ENCODE data around the gene LY6G5B.
"Not testable (repeated sequence)": the region's sequence is repeated elsewhere in the genome, so short reads cannot be mapped to it uniquely, and the experiment has no call there.

The LY6G5B gene

DNA sequence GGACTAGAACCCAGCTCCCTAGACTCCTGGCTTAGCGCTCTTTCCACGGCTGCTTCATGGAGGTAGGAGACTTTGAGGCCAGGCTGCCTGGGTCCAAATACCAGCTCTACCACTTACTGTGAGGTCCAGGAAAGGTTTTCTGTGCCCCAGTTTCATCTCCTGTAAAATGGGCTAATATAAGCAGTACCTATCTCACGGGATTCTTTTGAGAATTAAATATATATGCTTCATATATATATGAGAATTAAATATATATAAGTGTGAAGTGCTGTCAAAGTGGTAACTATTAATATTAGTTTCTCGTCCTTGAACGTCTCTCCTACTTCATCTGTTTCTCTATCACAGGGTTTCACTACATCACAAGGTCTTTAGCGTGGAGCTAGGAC lies 21.3 kb downstream of the LY6G5B start:
- DNase-seq: no peak

GRCh38 chr6:31691564-31692108 lies 21.9 kb downstream of the LY6G5B start:
- DNase-seq: no peak

DNA sequence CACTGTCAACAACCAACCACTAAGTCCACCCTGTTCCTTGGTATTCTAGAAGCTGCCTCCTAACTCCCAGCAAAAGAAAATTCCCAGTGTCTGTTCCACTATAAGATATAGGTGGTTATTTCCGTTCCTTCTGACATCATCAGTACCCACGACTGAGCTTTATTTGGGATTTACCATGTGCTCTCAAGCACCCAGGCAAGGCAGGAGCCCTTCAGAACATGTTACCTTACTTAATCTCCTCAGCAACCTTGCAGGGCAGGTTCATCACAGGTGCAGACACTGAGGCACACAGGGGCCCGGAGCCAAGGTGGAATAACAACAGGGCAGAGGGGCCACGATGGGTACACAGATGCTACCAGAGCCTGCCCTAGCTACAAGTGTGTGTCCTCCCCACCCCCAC lies 22.6 kb downstream of the LY6G5B start:
- no peak for DNase-seq

GRCh38 chr6:31692886-31693285 lies 23.1 kb downstream of the LY6G5B start:
- no peak for DNase-seq

DNA sequence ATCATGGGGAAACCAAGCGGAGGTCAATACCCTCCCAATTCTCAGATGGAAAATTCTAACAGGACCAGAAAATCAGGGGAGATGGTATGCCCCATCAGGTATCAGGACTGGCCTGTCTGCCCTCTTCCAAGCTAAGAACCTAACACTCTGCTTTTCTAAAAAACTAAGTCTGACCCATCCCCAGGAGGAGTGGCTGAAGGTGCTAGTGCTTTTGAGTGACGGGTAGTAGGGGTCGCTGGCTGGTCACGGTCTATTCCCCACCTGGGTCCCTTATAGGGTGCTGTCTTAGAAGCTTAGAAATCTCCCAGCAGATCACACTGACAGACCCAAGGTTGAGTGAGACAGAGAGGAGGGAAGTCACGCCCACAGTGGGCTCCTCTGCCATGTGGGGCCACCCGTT lies 23.8 kb downstream of the LY6G5B start:
- DNase-seq: no peak

DNA sequence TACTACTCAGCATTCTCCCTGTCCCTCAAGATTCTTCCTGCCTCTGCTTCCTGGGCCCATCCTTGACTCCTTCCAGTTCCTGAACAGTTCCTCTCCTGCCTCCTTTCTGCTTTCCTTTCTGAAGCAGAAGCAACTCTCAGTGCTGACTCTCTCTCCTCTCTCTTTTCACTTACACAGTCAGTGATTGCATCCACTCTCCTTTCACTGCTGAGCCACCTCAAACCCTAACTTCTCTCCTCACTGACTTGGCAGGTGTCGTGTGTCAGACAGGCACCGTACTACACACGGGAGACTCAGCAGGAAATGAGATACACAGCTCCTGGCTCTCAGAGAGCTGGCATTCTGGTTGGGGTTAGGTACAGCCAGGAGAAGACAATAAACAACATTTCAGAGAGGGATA lies 27.8 kb downstream of the LY6G5B start:
- no peak for DNase-seq

DNA sequence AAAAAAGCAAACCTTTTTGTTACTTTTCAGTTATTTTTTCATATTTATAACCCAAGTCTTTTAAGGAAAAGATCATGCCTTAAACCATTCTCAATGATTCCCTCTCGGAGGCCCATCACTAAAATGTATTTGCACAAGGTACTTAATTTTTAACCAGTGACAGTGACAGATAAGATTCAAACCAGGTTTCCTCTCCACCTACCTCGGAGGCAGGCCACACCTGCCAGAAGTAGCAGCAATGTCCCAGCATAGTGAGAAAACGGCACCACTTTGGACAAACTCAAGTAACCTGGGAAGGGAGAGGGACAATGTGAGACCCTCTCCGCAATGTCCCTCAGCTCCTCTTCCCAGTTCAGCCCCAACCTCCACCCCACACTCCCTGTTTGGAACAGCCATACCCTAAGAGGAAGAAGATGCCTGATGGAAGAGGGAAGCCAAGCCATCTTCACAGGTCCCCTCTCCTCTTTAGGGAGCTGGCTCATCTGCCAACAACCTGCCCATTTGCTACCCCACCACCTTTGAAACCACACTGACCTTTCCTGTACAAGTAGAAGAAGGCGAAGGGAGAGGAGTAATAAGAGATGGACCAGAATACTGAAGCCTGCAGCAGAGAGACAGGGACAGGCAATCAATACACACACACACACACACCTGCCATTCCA lies 31.1 kb downstream of the LY6G5B start:
- DNase-seq: no peak

DNA sequence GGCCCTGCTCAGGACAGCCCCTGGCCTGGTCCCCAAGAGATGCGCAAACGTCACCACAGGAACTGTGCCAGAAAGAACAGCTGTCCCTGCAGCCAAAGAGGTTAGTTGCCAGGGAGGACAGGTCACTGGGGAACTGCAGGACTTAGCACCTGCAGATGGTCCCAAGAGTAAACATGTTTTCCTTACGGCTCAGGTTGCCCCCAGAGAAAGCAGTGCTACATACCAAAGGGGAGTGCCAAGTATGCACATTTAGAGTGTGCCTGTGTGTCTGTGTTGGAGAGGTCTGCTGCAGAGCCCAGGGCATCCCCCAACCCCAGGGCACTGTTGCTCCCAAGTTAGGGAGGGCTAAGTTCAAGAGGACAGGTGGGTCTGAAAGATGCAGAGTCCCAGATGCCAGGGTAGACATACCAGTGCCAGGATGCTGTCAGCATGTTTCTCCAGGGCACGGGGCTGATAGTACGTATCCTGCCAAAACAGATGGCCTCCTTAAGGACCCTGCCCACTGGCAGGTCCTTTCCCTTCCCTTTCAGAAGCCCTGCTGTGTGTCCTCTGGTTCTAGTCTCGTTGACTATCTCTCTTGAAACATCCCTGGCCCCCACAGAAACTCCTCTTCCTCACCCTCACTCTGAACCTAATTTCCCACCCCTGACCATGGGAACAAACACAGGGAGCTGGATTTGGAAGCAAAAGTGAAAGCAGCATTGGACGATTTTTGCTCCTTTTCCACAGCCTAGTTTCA lies 32.1 kb downstream of the LY6G5B start:
- DNase-seq: peak; percentile 12

DNA sequence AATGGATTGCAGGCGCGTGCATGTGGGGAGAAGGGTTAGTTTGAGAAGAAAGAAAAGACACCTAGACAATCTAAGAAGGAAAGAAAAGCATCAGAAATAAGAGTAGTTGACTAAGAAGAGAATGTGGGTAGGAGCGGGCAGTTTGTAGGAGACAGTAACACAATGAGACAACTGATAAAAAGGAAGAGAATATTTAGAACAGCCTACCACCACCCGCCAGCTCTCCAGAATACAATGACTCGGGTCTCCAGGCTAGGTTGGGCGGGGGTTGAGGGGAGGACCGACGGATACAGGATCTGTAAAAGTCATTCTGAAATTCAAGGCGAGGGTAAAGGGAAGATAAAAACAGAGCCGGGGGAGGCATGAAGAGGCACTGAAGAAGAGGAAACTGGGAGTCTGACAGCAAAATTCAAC lies 32.6 kb downstream of the LY6G5B start:
- no peak for DNase-seq

- DNase-seq: peak; percentile 98
Measured at GRCh38 chr6:31702819-31703716, 33.3 kb downstream of the LY6G5B start, which contains the start of gene ABHD16A. Gene ABHD16A, minus strand, starts transcription at chr6:31703324. Its CDS starts 43 bp downstream, at chr6:31703281.

DNA sequence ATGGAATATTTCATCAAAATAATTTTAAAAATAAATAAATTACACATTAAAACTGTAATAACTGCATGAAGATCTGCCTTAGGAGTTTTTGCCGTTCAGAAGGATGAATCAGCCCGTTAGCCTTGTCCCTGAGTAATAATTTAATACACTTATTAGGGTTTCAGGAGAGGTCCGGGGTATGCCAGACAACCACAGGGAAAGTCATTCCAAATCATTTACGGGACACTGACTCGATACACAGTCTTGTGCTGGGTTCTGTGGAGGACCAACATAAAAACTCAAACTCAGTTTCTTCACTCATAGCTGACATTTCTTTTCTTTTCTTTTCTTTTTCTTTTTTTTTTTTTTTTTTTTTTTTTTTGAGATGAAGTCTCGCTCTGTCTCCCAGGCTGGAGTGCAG lies 36.2 kb downstream of the LY6G5B start:
- no peak for DNase-seq

DNA sequence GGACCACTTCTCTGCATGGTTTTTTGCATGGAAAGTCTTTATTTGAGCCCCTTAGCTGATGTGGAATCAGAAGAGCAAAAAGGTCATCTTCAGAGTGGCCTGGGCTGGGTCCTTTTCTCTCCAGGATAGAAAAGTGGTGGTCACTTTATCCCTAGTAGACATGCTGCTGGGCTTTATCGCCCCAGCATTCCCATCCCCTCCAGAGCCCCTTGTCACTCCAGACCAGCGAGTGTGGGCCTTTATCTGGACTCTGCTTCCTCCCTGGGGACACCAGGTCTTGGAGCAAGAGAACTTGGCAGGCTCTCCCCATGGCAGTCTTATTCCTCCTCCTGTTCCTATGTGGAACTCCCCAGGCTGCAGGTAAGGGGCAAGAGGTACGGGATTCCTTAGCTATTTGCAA lies 36.8 kb downstream of the LY6G5B start, which contains the start of gene LY6G6F:
TSS of gene LY6G6F (plus strand) at position 268 of the 400 bp plus-strand sequence. CDS start at position 309, 41 bp downstream.
- DNase-seq: no peak

DNA sequence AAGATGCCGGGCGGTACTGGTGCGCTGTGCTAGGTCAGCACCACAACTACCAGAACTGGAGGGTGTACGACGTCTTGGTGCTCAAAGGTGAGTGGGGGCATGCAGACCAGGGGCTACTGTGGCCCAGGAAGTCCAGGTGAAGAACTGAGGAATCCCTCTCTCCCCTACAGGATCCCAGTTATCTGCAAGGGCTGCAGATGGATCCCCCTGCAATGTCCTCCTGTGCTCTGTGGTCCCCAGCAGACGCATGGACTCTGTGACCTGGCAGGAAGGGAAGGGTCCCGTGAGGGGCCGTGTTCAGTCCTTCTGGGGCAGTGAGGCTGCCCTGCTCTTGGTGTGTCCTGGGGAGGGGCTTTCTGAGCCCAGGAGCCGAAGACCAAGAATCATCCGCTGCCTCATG lies 37.9 kb downstream of the LY6G5B start:
- no peak for DNase-seq

GRCh38 chr6:31708224-31708623 lies 38.4 kb downstream of the LY6G5B start:
- DNase-seq: no peak

- not testable (repeated sequence) for DNase-seq
Measured at GRCh38 chr6:31709157-31709556, 39.4 kb downstream of the LY6G5B start.

GRCh38 chr6:31710523-31711219 lies 40.9 kb downstream of the LY6G5B start:
- DNase-seq: no peak

GRCh38 chr6:31711233-31711632 lies 41.5 kb downstream of the LY6G5B start:
- no peak for DNase-seq

GRCh38 chr6:31712296-31712695 lies 42.5 kb downstream of the LY6G5B start:
- DNase-seq: no peak

- DNase-seq: no peak
Measured at GRCh38 chr6:31713465-31713864, 43.7 kb downstream of the LY6G5B start.

- DNase-seq: no peak
Measured at GRCh38 chr6:31713991-31714684, 44.4 kb downstream of the LY6G5B start.

Measured in fibroblast of skin of scalp (primary cell).